EH (cell line): ENCODE results near the gene GPR108.
A peak's percentile ranks its signal among the peaks of the same experiment; 100 is the strongest.

Experiments
- DNase-seq: peaks from one replicate; pipeline ENCODE4 v3.0.0-alpha.2; 2015; ENCODE audit warnings: low read depth

The GPR108 gene

DNA sequence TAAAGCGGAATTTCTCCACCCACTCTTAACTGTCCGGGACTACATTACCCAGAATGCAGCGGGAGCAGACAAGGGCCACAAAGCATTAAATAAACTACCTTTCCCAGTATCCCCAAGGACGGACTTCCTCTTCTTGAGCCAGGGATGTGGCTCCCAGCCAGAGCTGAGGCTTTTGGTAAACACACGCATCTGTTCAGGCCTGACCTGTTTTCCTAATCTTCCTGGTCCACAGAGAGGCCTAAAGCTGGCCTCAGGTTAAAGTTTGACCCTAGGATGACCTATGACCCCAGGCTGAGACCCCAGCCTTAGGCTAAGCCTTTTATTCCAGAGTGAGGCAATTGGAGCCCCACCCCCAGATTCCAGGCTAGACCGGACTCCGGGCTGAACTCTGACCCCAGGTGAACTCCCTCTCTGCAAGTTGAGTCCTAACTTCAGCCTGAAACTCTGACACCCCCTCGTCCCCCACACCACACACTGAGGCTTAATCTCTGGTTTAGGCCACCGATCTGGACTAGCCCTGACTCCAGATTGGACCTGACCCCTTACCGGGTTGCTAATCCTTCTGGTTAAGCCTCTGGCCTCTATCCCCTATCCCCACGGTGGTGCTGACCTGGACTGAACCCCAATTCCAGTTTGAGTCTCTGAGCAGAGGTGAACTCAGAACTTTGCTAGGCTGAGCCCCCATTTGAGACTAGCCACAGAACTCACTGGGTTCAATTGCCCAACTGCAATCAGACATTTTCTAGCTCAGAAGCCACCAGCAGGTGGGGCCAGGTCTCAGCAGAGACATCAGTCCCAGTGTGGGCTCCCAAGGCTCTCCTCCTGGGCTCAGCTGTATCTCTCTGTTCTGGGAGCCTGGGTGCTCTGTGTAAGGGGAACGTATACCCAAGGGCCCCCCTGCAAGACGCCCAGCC lies 750 bp upstream of the GPR108 start:
- DNase-seq = peak; percentile 89

DNA sequence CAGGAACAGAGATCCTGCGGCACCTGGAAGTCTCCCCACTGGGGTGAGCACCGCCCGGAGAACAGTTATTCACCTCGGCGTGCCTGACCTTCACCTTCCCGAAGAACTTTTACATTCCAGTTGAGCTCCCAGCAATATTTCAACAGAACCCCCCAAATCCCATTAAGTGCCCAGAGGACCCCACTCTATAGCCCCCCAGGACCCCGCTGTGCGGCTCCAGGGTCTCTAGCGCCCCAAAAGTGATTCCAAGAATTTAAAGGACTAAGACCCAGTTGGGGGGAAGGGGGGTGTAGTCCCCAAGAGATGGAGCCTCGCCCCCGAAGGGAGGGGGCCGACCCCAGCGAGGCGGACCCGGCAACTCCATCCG lies 480 bp downstream of the GPR108 start:
- no peak for DNase-seq

DNA sequence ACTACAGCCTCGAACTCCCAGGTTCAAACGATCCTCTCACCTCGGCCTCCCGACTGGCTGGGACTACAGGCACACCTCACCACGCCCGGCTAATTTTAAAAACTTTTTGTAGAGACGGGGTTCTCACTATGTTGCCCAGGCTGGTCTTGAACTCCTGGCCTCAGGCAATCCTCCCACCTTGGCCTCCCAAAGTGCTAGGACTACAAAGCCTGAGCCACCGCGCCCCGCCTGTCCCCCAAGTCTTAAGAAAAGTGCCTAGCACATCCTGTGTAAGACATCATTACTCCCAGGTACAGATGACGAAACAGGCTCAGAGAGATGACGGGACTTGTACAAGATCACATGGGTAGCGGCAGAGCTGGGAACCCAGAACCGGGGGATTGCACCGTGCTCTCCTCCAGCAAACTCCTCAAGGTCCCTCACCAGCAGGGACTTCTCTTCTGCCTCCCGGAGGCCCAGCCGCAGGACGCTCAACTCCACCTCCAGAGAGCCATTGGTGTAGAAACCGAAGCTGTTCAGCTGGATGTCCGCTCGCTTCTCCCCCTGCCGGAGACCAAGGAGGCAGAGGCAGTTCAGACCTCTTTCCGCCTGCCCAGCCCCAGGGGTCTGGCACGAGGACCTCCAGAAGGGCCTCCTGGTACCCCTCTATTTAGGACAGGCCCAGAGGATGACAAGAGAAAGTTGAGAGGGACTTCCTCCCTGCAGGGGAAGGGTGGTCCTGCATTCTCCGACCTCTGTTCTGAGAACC lies 1.0 kb downstream of the GPR108 start:
- peak; percentile 91 for DNase-seq

DNA sequence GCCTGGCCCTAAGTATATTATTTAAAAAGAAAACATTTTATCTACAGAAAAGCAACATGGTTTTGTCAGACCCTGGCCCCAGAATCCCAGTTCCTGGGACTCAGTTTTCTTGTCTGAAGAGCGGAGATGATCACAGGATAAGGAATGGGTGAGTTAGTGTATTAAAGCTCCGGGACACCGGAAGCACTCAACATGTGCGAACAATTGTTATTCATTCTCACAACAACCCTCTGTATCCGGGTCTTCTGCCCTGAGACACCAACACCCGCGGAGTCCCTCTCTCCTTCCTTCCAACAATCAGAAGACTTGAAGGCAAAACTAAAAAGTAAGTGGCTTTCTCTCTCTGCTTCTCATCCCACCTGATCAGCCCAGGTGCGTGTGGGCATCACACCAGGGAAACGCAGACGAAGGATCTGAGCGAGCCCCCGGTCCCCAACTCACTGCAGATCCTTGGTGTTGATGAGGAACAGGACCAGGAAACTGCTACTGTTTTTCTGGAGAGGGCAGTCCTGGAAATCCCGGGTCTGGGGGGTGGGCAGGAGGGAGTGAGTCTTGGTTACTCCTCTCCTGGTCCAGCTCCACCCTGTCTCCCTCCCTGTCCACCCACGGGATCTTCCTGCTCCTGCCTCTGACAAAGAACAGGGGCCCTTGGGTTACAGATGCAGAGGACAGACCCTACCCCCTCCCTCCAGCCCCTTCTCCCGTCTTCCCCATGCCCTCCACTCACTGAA lies 2.0 kb downstream of the GPR108 start:
- peak; percentile 35 for DNase-seq

DNA sequence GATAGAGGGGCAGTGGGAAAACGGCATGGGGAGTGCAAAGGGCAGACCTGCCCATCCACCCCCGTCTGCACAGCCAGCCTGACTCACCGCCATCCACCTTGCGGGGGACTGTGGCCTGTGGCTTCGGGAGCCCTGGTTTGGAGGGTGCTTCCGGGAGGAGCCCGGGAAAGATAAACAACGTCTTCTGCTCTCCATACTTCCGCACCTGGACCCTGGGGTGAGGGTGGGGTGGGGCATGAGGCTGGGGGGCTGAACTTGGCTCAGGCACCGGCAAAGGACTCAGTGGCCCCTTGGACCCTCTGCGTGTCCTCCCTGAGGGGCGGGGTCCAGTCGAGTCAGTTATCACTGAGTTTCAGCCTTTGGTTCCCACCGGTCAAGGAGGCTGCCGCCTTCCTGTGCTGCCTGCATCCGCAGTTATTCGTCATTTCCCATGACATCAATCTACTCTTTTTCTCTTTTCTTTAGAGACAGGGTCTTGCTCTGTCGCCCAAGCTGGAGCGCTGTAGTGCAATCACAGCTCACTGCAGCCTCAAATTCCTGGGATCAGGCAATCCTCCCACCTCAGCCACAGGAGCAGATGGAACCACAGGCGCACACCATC lies 3.2 kb downstream of the GPR108 start:
- no peak for DNase-seq

DNA sequence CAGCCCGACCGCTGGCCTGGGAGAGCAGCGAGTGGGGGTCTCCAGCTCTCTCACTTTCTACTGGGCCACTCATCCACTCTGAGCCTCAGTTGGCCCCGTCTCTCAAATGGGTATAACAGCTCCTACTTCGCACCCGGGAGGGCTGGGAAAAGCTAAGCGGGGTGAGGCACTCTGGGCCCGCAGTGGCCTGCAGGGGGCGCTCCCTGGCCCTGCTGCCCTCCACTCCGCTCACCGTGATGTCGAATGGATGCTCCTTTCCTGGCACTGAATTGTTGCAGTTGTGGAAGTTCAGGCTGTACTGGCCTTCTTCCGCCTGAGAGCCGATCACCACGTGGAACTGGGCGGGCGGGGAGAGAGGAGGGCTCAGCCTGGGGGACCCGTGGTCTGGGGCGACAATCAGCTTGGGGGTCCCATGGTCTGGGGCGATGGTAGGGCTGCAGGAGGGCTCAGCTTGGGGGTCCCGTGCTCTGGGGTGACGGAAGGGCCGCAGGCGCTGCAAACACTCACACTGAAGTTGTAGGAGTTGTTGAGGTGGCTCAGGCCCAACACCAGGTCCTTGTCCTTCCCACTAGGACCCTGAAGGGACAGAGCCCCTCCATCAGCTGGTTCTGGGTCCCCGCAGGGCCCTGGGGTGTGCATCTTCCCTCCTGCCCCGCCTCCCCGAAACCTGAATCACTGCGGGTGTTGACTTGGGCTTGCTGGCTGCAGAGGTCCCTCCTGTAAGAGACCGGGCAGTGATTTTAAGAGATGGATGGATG lies 3.9 kb downstream of the GPR108 start:
- no peak for DNase-seq

DNA sequence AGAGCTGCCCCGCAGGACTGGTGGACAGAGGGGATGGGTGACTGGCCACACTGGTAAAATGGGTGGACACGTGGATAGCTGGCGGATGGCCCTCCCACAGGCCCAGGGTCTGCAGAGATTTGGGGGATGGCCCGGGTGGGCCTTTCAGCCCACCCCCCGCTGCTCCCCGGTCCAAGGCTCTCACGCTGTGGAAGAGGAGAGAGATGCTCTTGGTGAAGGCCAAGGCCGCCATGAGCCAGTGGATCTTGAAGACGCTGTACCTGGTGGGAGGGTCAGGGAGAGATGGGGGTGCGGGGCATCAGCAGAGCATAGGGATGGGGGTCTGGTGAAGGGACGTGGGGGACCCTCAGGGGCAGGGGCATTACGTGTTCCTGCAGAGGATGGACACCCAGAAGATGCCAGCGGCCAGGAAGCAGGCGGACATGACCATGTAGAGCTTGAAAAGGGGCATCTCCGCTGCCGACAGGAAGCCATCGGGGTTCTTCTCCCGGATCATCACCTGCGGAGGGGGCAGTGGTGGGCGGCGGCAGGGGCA lies 4.5 kb downstream of the GPR108 start:
- no peak for DNase-seq

DNA sequence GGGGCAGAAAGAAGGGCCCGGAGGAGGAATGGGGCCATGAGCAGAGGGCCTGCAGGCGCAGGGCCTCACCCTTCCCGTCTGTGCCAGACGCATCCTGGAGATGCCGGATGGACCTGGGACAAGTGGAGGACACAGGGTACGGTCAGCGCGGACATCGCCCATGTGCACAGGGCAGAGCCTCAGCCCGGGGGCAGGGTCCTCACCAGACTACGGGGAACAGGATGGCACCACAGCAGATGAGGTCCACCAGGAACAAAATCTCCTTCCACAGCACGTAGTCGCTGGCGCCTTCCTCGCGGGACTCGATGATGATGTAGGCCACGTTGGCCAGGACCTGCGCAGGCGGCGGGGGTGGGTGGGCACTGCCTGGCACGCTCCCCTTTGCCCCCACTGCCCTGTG lies 5.6 kb downstream of the GPR108 start:
- DNase-seq = no peak

DNA sequence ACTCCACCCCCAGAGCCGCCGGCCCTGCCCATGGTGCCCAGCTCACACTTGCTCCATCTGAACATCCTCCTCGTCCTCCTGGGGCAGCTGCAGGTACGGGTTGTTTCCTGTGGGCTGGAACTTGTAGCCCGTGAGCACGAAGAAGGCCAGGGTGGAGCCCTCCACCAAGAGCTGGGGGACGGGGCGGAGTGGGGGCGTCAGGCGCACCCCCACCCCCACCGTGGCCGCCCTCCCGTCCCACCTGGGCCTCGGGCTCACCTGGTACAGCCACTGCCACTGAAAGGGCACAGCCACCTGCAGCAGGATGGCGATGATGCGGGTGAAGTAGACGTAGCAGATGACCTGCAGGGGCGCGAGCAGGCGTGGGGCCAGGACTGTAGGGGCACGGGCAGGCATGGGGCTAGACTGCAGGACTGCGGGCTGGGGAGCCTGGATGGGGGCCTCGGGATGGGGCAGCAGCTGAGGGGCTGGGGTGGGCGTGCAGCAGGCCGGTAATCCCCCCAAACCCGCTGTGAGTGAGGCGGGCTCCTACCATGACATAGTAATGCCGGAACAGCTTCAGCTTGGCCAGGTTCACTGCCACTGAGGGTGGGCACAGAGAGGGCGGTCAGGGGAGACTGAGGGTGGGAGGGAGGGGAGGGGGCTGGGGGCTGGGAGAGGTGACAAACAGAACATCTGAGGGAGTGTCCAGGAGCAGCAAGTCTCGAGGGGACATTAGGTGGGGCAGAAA lies 6.3 kb downstream of the GPR108 start:
- no peak for DNase-seq

DNA sequence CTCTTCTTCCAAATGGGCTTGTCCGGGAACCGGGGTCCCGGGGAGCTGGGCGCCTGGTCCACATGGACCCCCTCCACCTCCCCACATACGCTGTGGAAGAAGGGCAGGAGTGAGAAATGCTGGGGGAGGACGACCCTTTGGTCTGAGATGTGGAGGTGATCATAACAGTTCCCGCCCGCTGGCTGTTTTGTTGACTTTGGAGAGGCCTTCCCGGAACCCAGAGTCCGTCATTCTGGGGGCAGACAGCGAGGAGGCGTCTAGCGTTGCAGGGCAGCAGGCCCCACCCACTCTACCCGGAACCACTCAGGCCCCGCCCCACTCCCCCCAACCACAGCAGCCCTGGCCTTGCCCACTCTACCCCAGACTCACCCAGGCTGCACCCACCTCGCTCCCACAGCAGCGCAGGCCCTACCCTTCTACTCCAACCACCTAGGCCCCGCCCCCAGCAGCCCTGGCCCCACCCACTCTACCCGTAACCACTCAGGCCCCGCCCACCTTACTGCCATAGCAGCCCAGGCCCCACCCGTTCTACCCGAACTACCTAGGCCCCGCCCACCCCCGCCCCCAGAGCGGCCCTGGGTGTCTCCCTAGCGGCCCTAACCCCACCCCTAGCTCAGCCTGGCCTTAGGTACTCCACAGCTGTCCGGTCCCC lies 7.1 kb downstream of the GPR108 start:
- no peak for DNase-seq

DNA sequence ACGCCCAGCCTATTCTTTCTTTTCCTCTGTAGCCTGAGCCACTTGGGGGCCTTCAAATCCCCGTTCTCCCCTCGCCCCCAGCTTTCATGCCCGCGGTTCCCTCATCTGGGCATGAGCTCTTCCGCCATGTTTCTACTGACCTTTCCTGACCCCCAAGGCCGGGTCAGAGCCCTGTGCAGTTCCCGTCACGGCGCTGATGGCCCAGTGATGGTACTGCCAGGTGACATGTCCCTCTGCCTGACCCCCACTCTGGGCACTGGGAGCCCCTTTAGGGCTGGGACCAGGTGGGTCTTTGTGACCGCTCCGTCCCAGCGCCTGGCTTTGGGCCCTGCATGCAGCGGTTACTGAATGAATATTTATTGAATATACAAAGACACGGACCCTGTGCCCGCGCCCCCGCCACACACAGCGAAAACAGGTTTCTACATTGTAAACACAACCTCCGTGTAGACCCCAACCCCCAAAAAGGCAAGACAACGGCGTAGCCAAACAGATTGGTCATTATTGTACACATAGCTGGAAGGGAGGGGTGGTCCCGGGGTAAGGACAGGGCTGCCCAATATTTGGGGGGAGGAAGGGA lies 7.7 kb downstream of the GPR108 start:
- no peak for DNase-seq

DNA sequence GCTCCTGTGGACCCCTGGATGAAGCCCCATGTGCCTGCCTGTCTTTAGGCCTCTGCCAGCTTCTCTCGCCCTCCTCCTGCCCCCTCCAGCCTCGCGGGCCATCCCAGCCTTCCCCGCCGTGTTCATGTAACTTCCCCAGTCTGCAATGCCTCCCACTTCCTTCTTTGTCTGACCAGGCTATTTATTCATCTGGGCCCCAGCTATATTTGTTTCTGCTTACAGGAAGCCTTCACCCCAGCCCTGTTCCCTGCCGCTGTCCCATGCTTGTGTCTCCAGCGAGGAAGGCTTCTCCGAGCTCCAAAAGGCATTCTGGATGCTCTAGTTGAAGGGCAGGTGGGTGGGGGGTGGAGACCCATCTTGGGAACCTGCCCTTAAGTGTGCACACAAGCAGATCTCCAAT lies 9.0 kb downstream of the GPR108 start:
- DNase-seq = no peak

DNA sequence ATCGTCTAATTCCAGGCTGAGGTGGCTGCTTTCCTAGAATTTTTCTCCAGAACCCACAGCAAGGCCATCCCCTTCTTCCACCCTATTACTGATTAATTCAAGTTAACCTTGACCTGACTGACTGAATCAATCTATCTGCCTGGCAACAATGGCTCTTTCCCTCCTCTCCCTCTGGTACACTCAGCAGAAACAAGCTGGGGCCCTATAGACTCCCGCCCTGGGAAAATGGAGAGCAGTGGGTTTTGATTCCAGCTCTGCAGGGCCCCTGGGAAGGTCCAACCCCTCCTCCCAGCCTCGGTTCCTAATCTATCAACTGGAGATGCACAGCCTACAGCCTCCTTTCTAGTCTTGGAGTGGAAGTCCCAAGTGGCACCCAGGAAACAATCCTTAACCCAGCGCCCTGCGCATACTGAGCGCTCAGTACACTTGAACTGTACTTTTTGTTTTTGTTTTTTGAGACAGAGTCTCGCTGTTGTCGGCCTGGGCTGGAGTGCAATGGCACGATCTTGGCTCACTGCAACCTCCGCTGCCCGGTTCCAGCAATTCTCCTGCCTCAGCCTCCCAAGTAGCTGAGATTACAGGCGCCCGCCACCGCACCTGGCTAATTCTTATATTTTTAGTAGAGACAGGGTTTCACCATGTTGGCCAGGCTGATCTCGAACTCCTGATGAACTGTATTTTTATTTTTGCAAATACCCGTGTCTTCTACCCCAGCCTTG lies 11.7 kb downstream of the GPR108 start:
- no peak for DNase-seq

DNA sequence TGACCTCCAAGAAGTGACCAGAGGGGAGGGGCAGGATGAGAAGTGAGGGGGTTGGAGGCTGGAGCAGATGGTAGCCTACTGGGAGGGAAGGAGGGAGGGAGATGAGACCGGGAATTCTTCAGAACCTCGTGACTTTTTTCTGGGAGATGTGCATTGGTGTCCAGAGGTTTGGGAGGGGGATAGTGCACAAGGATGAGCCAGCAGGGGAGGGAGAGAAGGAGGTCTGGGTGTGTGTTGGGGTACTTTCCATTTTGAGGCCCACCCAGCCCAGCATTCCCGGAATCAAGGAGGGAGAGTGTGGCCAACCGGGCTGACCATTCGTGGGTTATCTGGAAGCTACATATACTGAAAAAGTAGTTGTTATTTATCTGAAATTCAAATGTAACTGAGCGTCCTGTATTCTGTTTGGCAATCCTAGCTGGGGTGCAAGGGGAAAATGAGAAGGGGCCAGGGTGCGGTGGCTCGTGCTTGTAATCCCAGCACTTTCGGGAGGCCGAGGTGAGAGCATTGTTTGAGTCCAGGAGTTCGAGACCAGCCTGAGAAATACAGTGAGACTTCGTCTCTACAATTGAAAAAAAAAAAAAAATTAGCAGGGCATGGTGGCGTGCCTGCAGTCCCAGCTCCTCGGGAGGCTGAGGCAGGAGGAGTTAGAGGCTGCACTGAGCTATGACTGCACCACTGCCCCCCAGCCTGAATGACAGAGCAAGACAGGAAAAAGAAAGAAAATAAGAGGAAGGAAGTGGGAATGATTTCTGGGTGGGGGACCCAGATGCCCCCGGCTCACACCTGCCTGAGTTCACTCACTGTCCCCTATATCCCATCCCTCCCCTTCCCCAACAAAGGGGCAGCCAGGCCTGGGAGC lies 12.5 kb downstream of the GPR108 start:
- no peak for DNase-seq

DNA sequence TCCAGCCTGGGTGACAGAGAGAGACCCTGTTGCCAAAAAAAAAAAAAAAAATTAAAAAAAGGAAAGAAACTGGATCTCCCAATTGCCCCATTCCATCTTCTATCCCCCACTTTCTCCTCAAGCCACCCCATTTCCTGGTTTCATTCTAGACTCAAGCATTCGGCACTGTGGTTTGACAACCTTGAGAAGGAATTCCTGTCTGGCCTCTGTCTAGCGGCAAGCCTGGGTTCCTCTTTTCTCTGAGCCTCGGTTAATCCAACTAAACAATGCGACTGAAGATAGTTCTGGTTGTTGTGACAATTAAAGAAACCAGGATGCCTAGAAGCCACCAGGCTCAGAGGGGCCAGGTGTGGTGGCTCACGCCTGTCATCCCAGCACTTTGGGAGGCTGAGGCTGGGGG lies 13.6 kb downstream of the GPR108 start:
- no peak for DNase-seq

DNA sequence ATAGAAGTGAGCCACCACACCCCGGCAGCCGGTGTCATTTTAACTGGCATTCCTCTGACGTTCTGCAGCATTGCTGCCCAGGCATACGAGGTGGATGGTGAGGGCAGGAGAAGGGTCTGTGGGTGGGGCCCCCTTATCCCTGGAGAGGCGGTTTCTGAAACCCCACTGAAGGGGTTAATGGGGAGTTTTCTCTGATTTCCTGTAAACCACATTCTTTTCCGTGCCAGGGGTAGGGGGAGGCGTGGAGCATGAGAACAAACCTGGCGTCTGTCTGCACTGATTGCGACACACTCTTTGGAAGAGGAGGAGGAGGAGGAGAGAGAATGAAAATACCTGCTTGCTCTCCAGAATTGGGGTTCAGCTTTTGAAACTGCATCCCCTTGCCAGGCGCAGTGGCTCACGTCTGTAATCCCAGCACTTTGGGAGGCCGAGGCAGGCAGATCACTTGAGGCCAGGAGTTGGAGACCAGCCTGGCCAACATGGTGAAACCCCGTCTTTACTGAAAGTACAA lies 14.2 kb downstream of the GPR108 start:
- peak; percentile 16 for DNase-seq

DNA sequence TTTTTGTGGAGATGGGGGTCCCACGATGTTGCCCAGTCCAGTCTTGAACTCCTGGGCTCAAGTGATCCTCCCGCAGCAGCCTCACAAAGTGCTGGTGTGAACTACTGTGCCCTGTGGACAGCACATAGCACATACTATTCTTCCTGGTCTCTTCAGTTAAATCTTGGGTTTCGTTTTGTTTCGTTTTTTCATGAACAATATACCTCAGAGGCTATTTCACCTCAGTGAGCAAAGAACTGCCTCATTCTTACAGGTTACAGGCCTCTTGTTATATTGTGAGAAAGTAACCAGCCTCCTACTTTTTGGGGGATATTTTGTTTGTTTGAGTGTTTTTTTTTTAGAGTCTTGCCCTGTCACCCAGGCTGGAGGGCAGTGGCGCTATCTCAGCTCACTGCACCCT lies 15.6 kb downstream of the GPR108 start:
- no peak for DNase-seq

DNA sequence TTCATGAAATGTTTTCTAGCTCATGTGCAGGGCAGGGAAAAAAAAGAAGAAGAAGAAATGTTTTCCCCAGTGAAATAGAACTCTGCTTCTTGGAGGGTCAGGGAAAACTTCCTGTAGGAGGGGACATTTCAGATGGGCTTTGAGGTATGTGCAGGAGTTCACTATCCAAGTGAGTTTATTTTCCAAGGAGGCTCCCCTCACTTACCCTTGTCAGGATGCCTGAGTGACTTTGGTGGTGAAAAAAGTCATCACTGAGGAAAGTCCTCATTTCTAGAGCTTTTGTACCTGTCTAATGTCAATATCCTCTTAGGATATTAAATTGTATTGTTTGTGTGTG lies 16.3 kb downstream of the GPR108 start:
- no peak for DNase-seq
